HepG2 (cell line): ENCODE data around the gene CDC42SE2. TPM values are rescaled to one million over a fixed set of nuclear protein-coding genes. Genes with fewer than 3 reads are reported as not detected.

Experiments used
- ATAC-seq: fragments of 200-7000 bp; cut with Tn5 transposase; 3 replicates; pipeline ENCODE4 v1.9.1; 2020; ENCODE audit warnings: mild to moderate bottlenecking, moderate library complexity
- BruUV-seq: library from RNA; stranded (reverse); fragments of 400-500 nt; replicated peaks from 2 replicates; lab custom pipeline; 2021; lab: Mats Ljungman, UMichigan
- CTCF ChIA-PET: fragments of 300-600 bp; formaldehyde crosslinking; extraction: SDS; loops from one replicate; lab custom pipeline; 2021; ENCODE audit warnings: low total read pairs, inconsistent platforms, low intra/inter-chr PET ratio; lab: Yijun Ruan, JAX
- POLR2A ChIA-PET: fragments of 350-600 bp; sonication (Branson Sonifier 250); formaldehyde crosslinking; loops from one replicate; lab custom pipeline; 2020; ENCODE audit warnings: antibody characterized with exemption, inconsistent platforms; lab: Yijun Ruan, JAX
- DNase-seq: peaks from one replicate; pipeline ENCODE4 v3.0.0-alpha.2; 2015; ENCODE audit warnings: low spot score
- FAIRE-seq: peaks from 3 replicates; lab custom pipeline; 2011; peaks lifted over from hg19 to GRCh38; lab: Jason Lieb, UNC
- H2AFZ ChIP-seq: one replicate; pipeline ENCODE4 v1.6.1; 2011; ENCODE audit warnings: low read length, inconsistent platforms
- H3K27ac ChIP-seq: fragments of 300-600 bp; 3 replicates; pipeline ENCODE4 v1.8.0; 2011; ENCODE audit warnings: mixed run types, mild to moderate bottlenecking, mixed read lengths, low read length, inconsistent platforms; ENCODE audit not compliant: insufficient read depth; ENCODE audit errors: extremely low read length
- H3K27me3 ChIP-seq, 2 experiments: fragments of 200-600 bp in 1 of 2; 2 replicates in 1 of 2; 3 replicates in 1 of 2; pipeline versions ENCODE4 v1.6.0 to v1.8.0; 2011; ENCODE audit warnings: low read length in 2 of 2, mild to moderate bottlenecking in 2 of 2, moderate library complexity in 2 of 2, inconsistent platforms in 1 of 2; ENCODE audit not compliant: insufficient read depth in 2 of 2, control insufficient read depth in 1 of 2
- H3K36me3 ChIP-seq, 2 experiments: fragments of 200-600 bp in 1 of 2; replicated peaks in 1 of 2; 2 replicates in 1 of 2; 3 replicates in 1 of 2; pipeline versions ENCODE4 v1.5.1 to v1.8.0; 2011; ENCODE audit warnings: low read length in 2 of 2, inconsistent platforms in 1 of 2; ENCODE audit not compliant: insufficient read depth in 2 of 2, control insufficient read depth in 1 of 2
- H3K4me1 ChIP-seq: 2 replicates; pipeline ENCODE4 v1.5.1; 2012; ENCODE audit warnings: low read length, inconsistent platforms; ENCODE audit not compliant: insufficient read depth
- H3K4me2 ChIP-seq: 2 replicates; pipeline ENCODE4 v1.6.0; 2011; ENCODE audit warnings: low read depth, low read length, inconsistent platforms
- H3K4me3 ChIP-seq, 3 experiments: fragments of 200-600 bp in 1 of 3; sonication (generic), shearing (Covaris generic) in 1 of 3; replicated peaks in 1 of 3; 2 replicates each; pipeline ENCODE4 v1.5.1; 2011 to 2016; ENCODE audit warnings: low read length in 3 of 3, inconsistent platforms in 2 of 3, low read depth in 2 of 3, mild to moderate bottlenecking in 2 of 3, control low read depth in 1 of 3, mixed read lengths in 1 of 3; ENCODE audit not compliant: insufficient read depth in 1 of 3
- H3K79me2 ChIP-seq: one replicate; pipeline ENCODE4 v1.6.1; 2011; ENCODE audit warnings: low read length, inconsistent platforms; ENCODE audit not compliant: insufficient read depth
- H3K9ac ChIP-seq: 2 replicates; pipeline ENCODE4 v1.6.0; 2011; ENCODE audit warnings: mild to moderate bottlenecking, low read depth, low read length, inconsistent platforms; ENCODE audit not compliant: insufficient read depth
- H3K9me3 ChIP-seq: 2 replicates; pipeline ENCODE4 v1.5.1; 2012; ENCODE audit warnings: mild to moderate bottlenecking, low read length
- H4K20me1 ChIP-seq: 2 replicates; pipeline ENCODE4 v1.6.0; 2011; ENCODE audit warnings: inconsistent platforms, mild to moderate bottlenecking, low read length, moderate library complexity; ENCODE audit not compliant: insufficient read depth
- ATF1 ChIP-seq: IDR thresholded peaks from 2 replicates; pipeline ENCODE4 v1.6.1; 2016; ENCODE audit warnings: mild to moderate bottlenecking, control low read depth
- CBX5 ChIP-seq: sonication (generic); formaldehyde crosslinking; IDR thresholded peaks from 2 replicates; pipeline ENCODE4 v1.4.0; 2020; ENCODE audit warnings: missing genetic modification reagents, borderline replicate concordance
- CTCF ChIP-seq: sonication (generic); formaldehyde crosslinking; IDR thresholded peaks from 2 replicates; pipeline ENCODE4 v1.5.0; 2020; ENCODE audit warnings: mild to moderate bottlenecking, missing genetic modification reagents, moderate library complexity
- IRF2 ChIP-seq: IDR thresholded peaks from 2 replicates; pipeline ENCODE4 v1.6.1; 2018; ENCODE audit warnings: missing genetic modification reagents, missing compliant biosample characterization
- IRF9 ChIP-seq: sonication (generic); formaldehyde crosslinking; IDR thresholded peaks from 2 replicates; pipeline ENCODE4 v1.8.0; 2022; ENCODE audit warnings: missing genetic modification reagents, mild to moderate bottlenecking, borderline replicate concordance
- KDM2A ChIP-seq: sonication (generic); formaldehyde crosslinking; IDR thresholded peaks from 2 replicates; pipeline ENCODE4 v1.4.0; 2020; ENCODE audit warnings: low read depth, missing genetic modification reagents, borderline replicate concordance
- KLF6 ChIP-seq: IDR thresholded peaks from 2 replicates; pipeline ENCODE4 v1.8.0; 2016; ENCODE audit warnings: missing biosample characterization, missing genetic modification reagents
- MIER2 ChIP-seq: IDR thresholded peaks from 2 replicates; pipeline ENCODE4 v1.6.1; 2016; ENCODE audit warnings: missing biosample characterization, missing genetic modification reagents
- PCBP1 ChIP-seq: fragments of 200-400 bp; formaldehyde crosslinking; IDR thresholded peaks from 2 replicates; pipeline ENCODE4 v1.6.1; 2017; ENCODE audit warnings: mild to moderate bottlenecking, low read depth, low read length, borderline replicate concordance
- POGZ ChIP-seq: sonication (generic); formaldehyde crosslinking; IDR thresholded peaks from 2 replicates; pipeline ENCODE4 v1.4.0; 2020; ENCODE audit warnings: mild to moderate bottlenecking, missing genetic modification reagents
- POLR2AphosphoS5 ChIP-seq: IDR thresholded peaks from 2 replicates; pipeline ENCODE4 v1.6.1; 2012; ENCODE audit warnings: low read depth, low read length
- SSRP1 ChIP-seq: IDR thresholded peaks from 2 replicates; pipeline ENCODE4 v1.6.1; 2016; ENCODE audit warnings: control low read depth
- ZFP36L2 ChIP-seq: sonication (generic); formaldehyde crosslinking; IDR thresholded peaks from 2 replicates; pipeline ENCODE4 v1.4.0; 2020; ENCODE audit warnings: missing genetic modification reagents
- ZNF441 ChIP-seq: sonication (generic); formaldehyde crosslinking; IDR thresholded peaks from 2 replicates; pipeline ENCODE4 v1.7.0; 2021; ENCODE audit warnings: missing genetic modification reagents, borderline replicate concordance
- ZNF800 ChIP-seq: sonication (generic); formaldehyde crosslinking; IDR thresholded peaks from 2 replicates; pipeline ENCODE4 v1.4.0; 2020; ENCODE audit warnings: missing genetic modification reagents
- WGBS: methylation state at CpG from one replicate; pipeline ENCODE4 v1.1.6; 2017; ENCODE audit warnings: low lambda C conversion rate; 5-methylcytosine and 5-hydroxymethylcytosine counted together
- in situ Hi-C: cut with HindIII; loops from 2 replicates; pipeline ENCODE4 v1.10.0; 2017; ENCODE audit warnings: low pct_unique_long_range_greater_than_20kb; ENCODE audit not compliant: extremely low pct_ligation_motif_present
- intact Hi-C: fragments of 100-400 bp; cut with micrococcal nuclease; formaldehyde crosslinking; loops from one replicate; pipeline ENCODE4 v1.10.0; 2022; ENCODE audit not compliant: unreplicated experiment
- polyA plus RNA-seq, 8 experiments: library from polyadenylated mRNA; depleted of rRNA in 3 of 8; stranded (reverse) in 7 of 8; unstranded in 1 of 8; fragments of >200 nt; fragmentation: Illumina TruSeq in 4 of 8; extraction: Trizol in 4 of 8; gene quantifications; 2 replicates each; pipeline versions ENCODE4 v1.2.1 to v1.2.3, GENCODE V29; 2011 to 2016; ENCODE audit warnings: low read depth in 4 of 8, missing spikeins in 1 of 8, mixed read lengths in 1 of 8; ENCODE audit not compliant: insufficient read depth in 1 of 8
- total RNA-seq, 5 experiments: library from RNA; depleted of rRNA; stranded (reverse); fragments of >200 nt; fragmentation: Illumina TruSeq; extraction: Trizol; gene quantifications; 2 replicates each; pipeline ENCODE4 v1.2.3, GENCODE V29; 2016; ENCODE audit warnings: low read depth in 1 of 5

The CDC42SE2 gene
- total and polyA plus RNA-seq, 2 of the 13 experiments (the other 11 are each of a cell fraction or from before 2014, with no cell fraction given): 19.6 to 25.0 TPM

GRCh38 chr5:131281868-131282234 is 18.0 kb downstream of the CDC42SE2 start (continued):
- TF ChIP-seq POGZ: no peak

GRCh38 chr5:131282235-131282634 is 18.4 kb downstream of the CDC42SE2 start:
- in situ Hi-C loops: no loop called here
- H3K4me3 ChIP-seq: peak overlapping the region in 1 of 3 experiments; percentile 17; a peak in 1 of 6 replicates
- peaks cover 67% of the 10 kb centered on the region for H3K79me2 ChIP-seq
- WGBS: 90% methylated on average over 2 of the region's 2 CpGs
- ChIA-PET POLR2A (no interaction called here), CTCF (no interaction called here)
- FAIRE-seq (no peak), ATAC-seq (no peak)
- 0 out of 2 replicates have a peak overlapping the region, but pooled peaks have one; percentile 67 for H3K4me2 ChIP-seq
- H3K9ac ChIP-seq: no peak overlapping the region
- no peaks in the 10 kb centered on the region for H3K9me3 ChIP-seq
- peak overlapping the region; percentile 43 for H3K27ac ChIP-seq
- no peak for TF ChIP-seq ZNF800 (CRISPR knock-in tag)
- TF ChIP-seq MIER2 (CRISPR knock-in tag): no peak
- no peak for TF ChIP-seq PCBP1
- TF ChIP-seq POLR2AphosphoS5: no peak
- TF ChIP-seq CTCF (CRISPR knock-in tag): no peak
- TF ChIP-seq CBX5: no peak
- no peak for TF ChIP-seq SSRP1 (CRISPR knock-in tag)
- TF ChIP-seq KLF6: no peak
- no peak for TF ChIP-seq ZFP36L2 (CRISPR knock-in tag)
- no peak for TF ChIP-seq IRF9
- TF ChIP-seq KDM2A (CRISPR knock-in tag): no peak
- TF ChIP-seq ATF1: no peak
- no peak for TF ChIP-seq ZNF441
- TF ChIP-seq IRF2 (CRISPR knock-in tag): no peak
- TF ChIP-seq, all 625 proteins: peak for 0
- no peak overlapping the region for H2AFZ ChIP-seq
- H3K4me1 ChIP-seq: peaks cover 28% of the 10 kb centered on the region
- H3K27me3 ChIP-seq: no peaks in the 10 kb centered on the region
- intact Hi-C loops: no loop called here
- no peaks in the 10 kb centered on the region for H3K36me3 ChIP-seq
- DNase-seq: no peak
- no TSS peak for BruUV-seq
- 0 out of 2 replicates have a peak, but pooled peaks cover 9% of the 10 kb centered on the region for H4K20me1 ChIP-seq
